Measurements from ENCODE around the gene MACROD1. TPM values are rescaled to one million over a fixed set of nuclear protein-coding genes. Genes with fewer than 3 reads are reported as not detected.

Gene MACROD1
- total and polyA plus RNA-seq, 10 of the 15 experiments (the other 5 are each of a cell fraction or from before 2014, with no cell fraction given), result 1.2 to 22.7 (median 11.3) TPM; not detected in 1

DNA sequence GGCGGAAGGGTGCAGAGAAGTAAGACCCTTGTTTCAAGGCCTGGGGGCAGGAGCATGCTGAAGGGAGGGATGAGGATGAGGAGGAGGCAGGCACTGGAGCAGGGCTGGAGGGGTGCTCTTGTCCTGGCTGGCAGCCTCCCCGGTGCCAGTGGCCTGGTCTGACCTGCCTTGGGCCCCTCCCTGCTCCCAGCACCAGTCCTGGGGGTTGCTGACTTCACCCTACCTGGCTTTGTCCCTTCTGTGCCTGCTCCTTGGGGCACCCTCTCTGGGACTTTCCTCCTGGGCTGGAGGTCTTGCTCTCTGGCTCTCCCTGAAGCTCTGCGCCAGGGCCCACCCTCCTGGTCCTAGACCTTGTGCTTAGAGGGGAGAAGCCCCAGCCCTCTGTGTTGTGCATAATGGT is 134.9 kb downstream of the MACROD1 start:
- no peak for ATAC-seq
- Histone ChIP-seq H3K79me2 (ENCODE audit: control insufficient read depth, insufficient read depth, low read length) (no peaks in the 10 kb centered on the region), H3K36me3 (ENCODE audit: control insufficient read depth in 2 of 2, insufficient read depth in 2 of 2, low read length in 1 of 2) (no peaks in the 10 kb centered on the region), H3K4me3 (no peak overlapping the region), H3K4me1 (ENCODE audit: control insufficient read depth, insufficient read depth, low read length) (no peaks in the 10 kb centered on the region), H3K27me3 (replicated peaks in 1 of 2; ENCODE audit: control insufficient read depth in 2 of 2, insufficient read depth in 2 of 2, low read length in 1 of 2) (peaks cover 0 to 4% of the 10 kb centered on the region in 2 experiments; a peak in 3 of 4 replicates), H3K4me2 (ENCODE audit: control insufficient read depth, insufficient read depth) (no peak overlapping the region), H3K9me3 (replicated peaks; ENCODE audit: control insufficient read depth, insufficient read depth, low read length) (no peaks in the 10 kb centered on the region), H4K20me1 (ENCODE audit: control insufficient read depth, insufficient read depth) (no peaks in the 10 kb centered on the region), H3K9ac (ENCODE audit: control insufficient read depth, insufficient read depth, low read length) (no peak overlapping the region), H3K27ac (ENCODE audit: control insufficient read depth, insufficient read depth) (no peak overlapping the region), H2AFZ (ENCODE audit: control insufficient read depth, low read depth, low read length) (no peak overlapping the region)
- 31% methylated on average over 3 of the region's 3 CpGs for WGBS (ENCODE audit: insufficient coverage, insufficient replicate concordance, low lambda C conversion rate, missing lambda C conversion rate)
- DNase-seq (ENCODE audit: low read depth, low spot score), result no peak
- ChIA-PET SMC1A (ENCODE audit: uncharacterized antibody, unreplicated experiment) (no interaction called here), POLR2A (no interaction called here), CTCF (no interaction called here), RAD21 (ENCODE audit: unreplicated experiment) (no interaction called here)
- intact Hi-C loops (cut with micrococcal nuclease; ENCODE audit: unreplicated experiment) (no loop called here), in situ Hi-C loops (cut with MboI) (no loop called here)
- TF ChIP-seq KDM1A (IDR thresholded peaks at IDR 0.05; ENCODE audit: borderline replicate concordance), result no peak
- no peak for TF ChIP-seq SMAD1 (IDR thresholded peaks at IDR 0.05; ENCODE audit: low read depth, partially characterized antibody)
- TF ChIP-seq NBN (IDR thresholded peaks at IDR 0.05), result no peak
- TF ChIP-seq, protein P1, sequence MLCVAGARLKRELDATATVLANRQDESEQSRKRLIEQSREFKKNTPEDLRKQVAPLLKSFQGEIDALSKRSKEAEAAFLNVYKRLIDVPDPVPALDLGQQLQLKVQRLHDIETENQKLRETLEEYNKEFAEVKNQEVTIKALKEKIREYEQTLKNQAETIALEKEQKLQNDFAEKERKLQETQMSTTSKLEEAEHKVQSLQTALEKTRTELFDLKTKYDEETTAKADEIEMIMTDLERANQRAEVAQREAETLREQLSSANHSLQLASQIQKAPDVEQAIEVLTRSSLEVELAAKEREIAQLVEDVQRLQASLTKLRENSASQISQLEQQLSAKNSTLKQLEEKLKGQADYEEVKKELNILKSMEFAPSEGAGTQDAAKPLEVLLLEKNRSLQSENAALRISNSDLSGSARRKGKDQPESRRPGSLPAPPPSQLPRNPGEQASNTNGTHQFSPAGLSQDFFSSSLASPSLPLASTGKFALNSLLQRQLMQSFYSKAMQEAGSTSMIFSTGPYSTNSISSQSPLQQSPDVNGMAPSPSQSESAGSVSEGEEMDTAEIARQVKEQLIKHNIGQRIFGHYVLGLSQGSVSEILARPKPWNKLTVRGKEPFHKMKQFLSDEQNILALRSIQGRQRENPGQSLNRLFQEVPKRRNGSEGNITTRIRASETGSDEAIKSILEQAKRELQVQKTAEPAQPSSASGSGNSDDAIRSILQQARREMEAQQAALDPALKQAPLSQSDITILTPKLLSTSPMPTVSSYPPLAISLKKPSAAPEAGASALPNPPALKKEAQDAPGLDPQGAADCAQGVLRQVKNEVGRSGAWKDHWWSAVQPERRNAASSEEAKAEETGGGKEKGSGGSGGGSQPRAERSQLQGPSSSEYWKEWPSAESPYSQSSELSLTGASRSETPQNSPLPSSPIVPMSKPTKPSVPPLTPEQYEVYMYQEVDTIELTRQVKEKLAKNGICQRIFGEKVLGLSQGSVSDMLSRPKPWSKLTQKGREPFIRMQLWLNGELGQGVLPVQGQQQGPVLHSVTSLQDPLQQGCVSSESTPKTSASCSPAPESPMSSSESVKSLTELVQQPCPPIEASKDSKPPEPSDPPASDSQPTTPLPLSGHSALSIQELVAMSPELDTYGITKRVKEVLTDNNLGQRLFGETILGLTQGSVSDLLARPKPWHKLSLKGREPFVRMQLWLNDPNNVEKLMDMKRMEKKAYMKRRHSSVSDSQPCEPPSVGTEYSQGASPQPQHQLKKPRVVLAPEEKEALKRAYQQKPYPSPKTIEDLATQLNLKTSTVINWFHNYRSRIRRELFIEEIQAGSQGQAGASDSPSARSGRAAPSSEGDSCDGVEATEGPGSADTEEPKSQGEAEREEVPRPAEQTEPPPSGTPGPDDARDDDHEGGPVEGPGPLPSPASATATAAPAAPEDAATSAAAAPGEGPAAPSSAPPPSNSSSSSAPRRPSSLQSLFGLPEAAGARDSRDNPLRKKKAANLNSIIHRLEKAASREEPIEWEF (IDR thresholded peaks at IDR 0.05; ENCODE audit: insufficient replicate concordance, low read depth, low read length), result no peak
- TF ChIP-seq SIN3A (IDR thresholded peaks at IDR 0.05; ENCODE audit: low read depth, low read length), result no peak
- TF ChIP-seq, protein P2, sequence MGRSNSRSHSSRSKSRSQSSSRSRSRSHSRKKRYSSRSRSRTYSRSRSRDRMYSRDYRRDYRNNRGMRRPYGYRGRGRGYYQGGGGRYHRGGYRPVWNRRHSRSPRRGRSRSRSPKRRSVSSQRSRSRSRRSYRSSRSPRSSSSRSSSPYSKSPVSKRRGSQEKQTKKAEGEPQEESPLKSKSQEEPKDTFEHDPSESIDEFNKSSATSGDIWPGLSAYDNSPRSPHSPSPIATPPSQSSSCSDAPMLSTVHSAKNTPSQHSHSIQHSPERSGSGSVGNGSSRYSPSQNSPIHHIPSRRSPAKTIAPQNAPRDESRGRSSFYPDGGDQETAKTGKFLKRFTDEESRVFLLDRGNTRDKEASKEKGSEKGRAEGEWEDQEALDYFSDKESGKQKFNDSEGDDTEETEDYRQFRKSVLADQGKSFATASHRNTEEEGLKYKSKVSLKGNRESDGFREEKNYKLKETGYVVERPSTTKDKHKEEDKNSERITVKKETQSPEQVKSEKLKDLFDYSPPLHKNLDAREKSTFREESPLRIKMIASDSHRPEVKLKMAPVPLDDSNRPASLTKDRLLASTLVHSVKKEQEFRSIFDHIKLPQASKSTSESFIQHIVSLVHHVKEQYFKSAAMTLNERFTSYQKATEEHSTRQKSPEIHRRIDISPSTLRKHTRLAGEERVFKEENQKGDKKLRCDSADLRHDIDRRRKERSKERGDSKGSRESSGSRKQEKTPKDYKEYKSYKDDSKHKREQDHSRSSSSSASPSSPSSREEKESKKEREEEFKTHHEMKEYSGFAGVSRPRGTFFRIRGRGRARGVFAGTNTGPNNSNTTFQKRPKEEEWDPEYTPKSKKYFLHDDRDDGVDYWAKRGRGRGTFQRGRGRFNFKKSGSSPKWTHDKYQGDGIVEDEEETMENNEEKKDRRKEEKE (IDR thresholded peaks at IDR 0.05), result no peak
- TF ChIP-seq DPF2 (IDR thresholded peaks at IDR 0.05), result no peak
- no TSS peak for BruUV-seq (replicated peaks)
- no peak for FAIRE-seq

Data from GM12878 (cell line).